GM23338 (cell line): ENCODE data around the gene NCKAP5. TPM values are rescaled to one million over a fixed set of nuclear protein-coding genes. Genes with fewer than 3 reads are reported as not detected.

Experiments
- ATAC-seq: fragments of 200-7000 bp; cut with Tn5 transposase; 3 replicates; pipeline ENCODE4 v1.9.1; 2020
- DNase-seq: peaks from one replicate; pipeline ENCODE4 v3.0.0-alpha.2; 2015; ENCODE audit warnings: low spot score
- H2AFZ ChIP-seq: fragments of 200-600 bp; sonication (generic); 2 replicates; pipeline ENCODE4 v1.8.0; 2016; ENCODE audit warnings: antibody characterized with exemption, mild to moderate bottlenecking, moderate library complexity
- H3F3A ChIP-seq: fragments of 200-600 bp; sonication (generic); replicated peaks from 2 replicates; pipeline ENCODE4 v1.8.0; 2017; ENCODE audit warnings: antibody characterized with exemption, mixed run types, low read depth
- H3K27ac ChIP-seq: fragments of 200-600 bp; sonication (generic); 2 replicates; pipeline ENCODE4 v1.6.1; 2016; ENCODE audit warnings: low read depth
- H3K27me3 ChIP-seq: fragments of 200-600 bp; sonication (generic); 2 replicates; pipeline ENCODE4 v1.8.0; 2016; ENCODE audit warnings: mild to moderate bottlenecking, mixed run types, moderate library complexity; ENCODE audit not compliant: insufficient read depth
- H3K36me3 ChIP-seq: fragments of 200-600 bp; sonication (generic); 2 replicates; pipeline ENCODE4 v1.8.0; 2016; ENCODE audit warnings: mild to moderate bottlenecking; ENCODE audit not compliant: insufficient read depth
- H3K4me1 ChIP-seq: fragments of 200-600 bp; sonication (generic); 2 replicates; pipeline ENCODE4 v1.8.0; 2016; ENCODE audit warnings: mild to moderate bottlenecking, moderate library complexity; ENCODE audit not compliant: insufficient read depth
- H3K4me2 ChIP-seq: fragments of 200-600 bp; sonication (generic); 2 replicates; pipeline ENCODE4 v1.7.1; 2017; ENCODE audit warnings: mixed run types
- H3K4me3 ChIP-seq: fragments of 200-600 bp; sonication (generic); 2 replicates; pipeline ENCODE4 v1.6.1; 2016; ENCODE audit warnings: mixed run types
- H3K79me2 ChIP-seq: fragments of 200-600 bp; sonication (generic); replicated peaks from 2 replicates; pipeline ENCODE4 v1.8.0; 2017; ENCODE audit warnings: mild to moderate bottlenecking; ENCODE audit not compliant: insufficient read depth
- H3K9me2 ChIP-seq: fragments of 200-600 bp; sonication (generic); 2 replicates; pipeline ENCODE4 v1.8.0; 2017; ENCODE audit not compliant: insufficient read depth
- H4K20me1 ChIP-seq: fragments of 200-600 bp; sonication (generic); replicated peaks from 2 replicates; pipeline ENCODE4 v1.8.0; 2017; ENCODE audit warnings: mild to moderate bottlenecking; ENCODE audit not compliant: insufficient read depth
- H3K27ac Mint-ChIP-seq: 2 replicates; pipeline ENCODE4 v1.8.0; 2020; ENCODE audit warnings: inconsistent platforms, mild to moderate bottlenecking, moderate library complexity, mixed read lengths
- H3K27me3 Mint-ChIP-seq: 3 replicates; pipeline ENCODE4 v1.8.0; 2022; ENCODE audit warnings: low read depth, mild to moderate bottlenecking, moderate library complexity, mixed read lengths, inconsistent platforms; ENCODE audit not compliant: insufficient read depth, poor library complexity
- H3K36me3 Mint-ChIP-seq: 3 replicates; pipeline ENCODE4 v1.8.0; 2021; ENCODE audit warnings: low read depth, mild to moderate bottlenecking, inconsistent platforms, moderate library complexity, mixed read lengths
- H3K4me1 Mint-ChIP-seq: 3 replicates; pipeline ENCODE4 v1.8.0; 2020; ENCODE audit warnings: mild to moderate bottlenecking, inconsistent platforms, mixed read lengths
- H3K4me3 Mint-ChIP-seq: 3 replicates; pipeline ENCODE4 v1.8.0; 2021; ENCODE audit warnings: moderate library complexity, mild to moderate bottlenecking, inconsistent platforms, mixed read lengths
- H3K9me3 Mint-ChIP-seq: 3 replicates; pipeline ENCODE4 v1.8.0; 2020; ENCODE audit warnings: moderate library complexity, mild to moderate bottlenecking, inconsistent platforms, mixed read lengths
- CREB1 ChIP-seq: fragments of 250-450 bp; sonication (Bioruptor Pico); IDR thresholded peaks from 2 replicates; pipeline ENCODE4 v1.5.0; 2020; ENCODE audit warnings: low read depth, mild to moderate bottlenecking, moderate library complexity
- NANOG ChIP-seq: IDR thresholded peaks from 2 replicates; pipeline ENCODE4 v1.6.1; 2016; ENCODE audit warnings: antibody characterized with exemption, borderline replicate concordance
- STAT1 ChIP-seq: IDR thresholded peaks from one replicate; pipeline ENCODE4 v1.6.1; 2016; ENCODE audit warnings: antibody characterized with exemption; ENCODE audit not compliant: unreplicated experiment
- ZNF114 ChIP-seq: fragments of 250-450 bp; sonication (Bioruptor Pico); IDR thresholded peaks from 2 replicates; pipeline ENCODE4 v1.5.0; 2020; ENCODE audit warnings: mild to moderate bottlenecking, moderate library complexity
- ZNF331 ChIP-seq: fragments of 250-450 bp; sonication (Bioruptor Pico); IDR thresholded peaks from 2 replicates; pipeline ENCODE4 v1.5.0; 2020; ENCODE audit warnings: low read depth, mild to moderate bottlenecking, moderate library complexity
- polyA plus RNA-seq: library from polyadenylated mRNA; unstranded; fragments of >200 nt; fragmentation: Nextera tagmentation; extraction: Ambion mirVana; gene quantifications from 2 replicates; pipeline ENCODE4 v1.2.1, GENCODE V29; 2016
- total RNA-seq: library from RNA; depleted of rRNA; stranded (reverse); fragments of >200 nt; shearing (Covaris generic); gene quantifications from 2 replicates; pipeline ENCODE4 v1.2.3, GENCODE V29; 2014
- TF ChIP-seq, protein P1 (sequence below): fragments of 250-450 bp; sonication (Bioruptor Pico); IDR thresholded peaks from 2 replicates; pipeline ENCODE4 v1.5.0; 2020; ENCODE audit warnings: mild to moderate bottlenecking, moderate library complexity
- TF ChIP-seq, protein P2 (sequence below): IDR thresholded peaks from 2 replicates; pipeline ENCODE4 v1.6.1; 2016; ENCODE audit warnings: antibody characterized with exemption

NCKAP5 gene
- total and polyA plus RNA-seq, 2 experiments from 2014 or later = 0.34 to 0.73 TPM

DNA sequence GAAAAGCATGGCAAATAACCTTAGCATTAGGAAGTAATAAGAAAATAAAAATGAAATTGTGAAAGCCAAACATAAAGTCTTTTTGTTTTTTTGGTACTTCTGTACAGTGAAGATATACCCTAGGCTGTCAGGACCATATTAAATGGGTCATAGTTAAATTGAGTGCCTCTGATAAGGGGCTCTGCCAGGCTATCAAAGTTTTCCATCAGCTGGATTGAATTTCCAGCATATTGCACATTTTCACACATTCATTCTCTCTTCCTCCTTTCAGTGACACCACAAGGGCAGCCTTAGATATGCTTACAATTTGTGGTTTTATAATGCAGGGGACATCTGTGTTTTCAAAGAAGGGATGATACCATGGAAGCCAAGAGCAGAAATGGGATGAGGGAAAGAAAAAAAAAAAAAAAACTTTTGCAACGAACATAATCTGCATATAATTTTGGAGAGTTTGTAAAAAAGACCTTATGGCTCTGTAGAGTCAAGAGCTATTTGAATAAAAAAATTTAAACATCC, 789.0 kb downstream of the NCKAP5 start (continued):
- TF ChIP-seq, protein P1, sequence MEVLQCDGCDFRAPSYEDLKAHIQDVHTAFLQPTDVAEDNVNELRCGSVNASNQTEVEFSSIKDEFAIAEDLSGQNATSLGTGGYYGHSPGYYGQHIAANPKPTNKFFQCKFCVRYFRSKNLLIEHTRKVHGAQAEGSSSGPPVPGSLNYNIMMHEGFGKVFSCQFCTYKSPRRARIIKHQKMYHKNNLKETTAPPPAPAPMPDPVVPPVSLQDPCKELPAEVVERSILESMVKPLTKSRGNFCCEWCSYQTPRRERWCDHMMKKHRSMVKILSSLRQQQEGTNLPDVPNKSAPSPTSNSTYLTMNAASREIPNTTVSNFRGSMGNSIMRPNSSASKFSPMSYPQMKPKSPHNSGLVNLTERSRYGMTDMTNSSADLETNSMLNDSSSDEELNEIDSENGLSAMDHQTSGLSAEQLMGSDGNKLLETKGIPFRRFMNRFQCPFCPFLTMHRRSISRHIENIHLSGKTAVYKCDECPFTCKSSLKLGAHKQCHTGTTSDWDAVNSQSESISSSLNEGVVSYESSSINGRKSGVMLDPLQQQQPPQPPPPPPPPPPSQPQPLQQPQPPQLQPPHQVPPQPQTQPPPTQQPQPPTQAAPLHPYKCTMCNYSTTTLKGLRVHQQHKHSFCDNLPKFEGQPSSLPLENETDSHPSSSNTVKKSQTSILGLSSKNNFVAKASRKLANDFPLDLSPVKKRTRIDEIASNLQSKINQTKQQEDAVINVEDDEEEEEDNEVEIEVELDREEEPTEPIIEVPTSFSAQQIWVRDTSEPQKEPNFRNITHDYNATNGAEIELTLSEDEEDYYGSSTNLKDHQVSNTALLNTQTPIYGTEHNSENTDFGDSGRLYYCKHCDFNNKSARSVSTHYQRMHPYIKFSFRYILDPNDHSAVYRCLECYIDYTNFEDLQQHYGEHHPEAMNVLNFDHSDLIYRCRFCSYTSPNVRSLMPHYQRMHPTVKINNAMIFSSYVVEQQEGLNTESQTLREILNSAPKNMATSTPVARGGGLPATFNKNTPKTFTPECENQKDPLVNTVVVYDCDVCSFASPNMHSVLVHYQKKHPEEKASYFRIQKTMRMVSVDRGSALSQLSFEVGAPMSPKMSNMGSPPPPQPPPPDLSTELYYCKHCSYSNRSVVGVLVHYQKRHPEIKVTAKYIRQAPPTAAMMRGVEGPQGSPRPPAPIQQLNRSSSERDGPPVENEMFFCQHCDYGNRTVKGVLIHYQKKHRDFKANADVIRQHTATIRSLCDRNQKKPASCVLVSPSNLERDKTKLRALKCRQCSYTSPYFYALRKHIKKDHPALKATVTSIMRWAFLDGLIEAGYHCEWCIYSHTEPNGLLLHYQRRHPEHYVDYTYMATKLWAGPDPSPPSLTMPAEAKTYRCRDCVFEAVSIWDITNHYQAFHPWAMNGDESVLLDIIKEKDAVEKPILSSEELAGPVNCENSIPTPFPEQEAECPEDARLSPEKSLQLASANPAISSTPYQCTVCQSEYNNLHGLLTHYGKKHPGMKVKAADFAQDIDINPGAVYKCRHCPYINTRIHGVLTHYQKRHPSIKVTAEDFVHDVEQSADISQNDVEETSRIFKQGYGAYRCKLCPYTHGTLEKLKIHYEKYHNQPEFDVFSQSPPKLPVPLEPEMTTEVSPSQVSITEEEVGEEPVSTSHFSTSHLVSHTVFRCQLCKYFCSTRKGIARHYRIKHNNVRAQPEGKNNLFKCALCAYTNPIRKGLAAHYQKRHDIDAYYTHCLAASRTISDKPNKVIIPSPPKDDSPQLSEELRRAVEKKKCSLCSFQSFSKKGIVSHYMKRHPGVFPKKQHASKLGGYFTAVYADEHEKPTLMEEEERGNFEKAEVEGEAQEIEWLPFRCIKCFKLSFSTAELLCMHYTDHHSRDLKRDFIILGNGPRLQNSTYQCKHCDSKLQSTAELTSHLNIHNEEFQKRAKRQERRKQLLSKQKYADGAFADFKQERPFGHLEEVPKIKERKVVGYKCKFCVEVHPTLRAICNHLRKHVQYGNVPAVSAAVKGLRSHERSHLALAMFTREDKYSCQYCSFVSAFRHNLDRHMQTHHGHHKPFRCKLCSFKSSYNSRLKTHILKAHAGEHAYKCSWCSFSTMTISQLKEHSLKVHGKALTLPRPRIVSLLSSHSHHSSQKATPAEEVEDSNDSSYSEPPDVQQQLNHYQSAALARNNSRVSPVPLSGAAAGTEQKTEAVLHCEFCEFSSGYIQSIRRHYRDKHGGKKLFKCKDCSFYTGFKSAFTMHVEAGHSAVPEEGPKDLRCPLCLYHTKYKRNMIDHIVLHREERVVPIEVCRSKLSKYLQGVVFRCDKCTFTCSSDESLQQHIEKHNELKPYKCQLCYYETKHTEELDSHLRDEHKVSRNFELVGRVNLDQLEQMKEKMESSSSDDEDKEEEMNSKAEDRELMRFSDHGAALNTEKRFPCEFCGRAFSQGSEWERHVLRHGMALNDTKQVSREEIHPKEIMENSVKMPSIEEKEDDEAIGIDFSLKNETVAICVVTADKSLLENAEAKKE (CRISPR knock-in tag) = no peak
- TF ChIP-seq, protein P2, sequence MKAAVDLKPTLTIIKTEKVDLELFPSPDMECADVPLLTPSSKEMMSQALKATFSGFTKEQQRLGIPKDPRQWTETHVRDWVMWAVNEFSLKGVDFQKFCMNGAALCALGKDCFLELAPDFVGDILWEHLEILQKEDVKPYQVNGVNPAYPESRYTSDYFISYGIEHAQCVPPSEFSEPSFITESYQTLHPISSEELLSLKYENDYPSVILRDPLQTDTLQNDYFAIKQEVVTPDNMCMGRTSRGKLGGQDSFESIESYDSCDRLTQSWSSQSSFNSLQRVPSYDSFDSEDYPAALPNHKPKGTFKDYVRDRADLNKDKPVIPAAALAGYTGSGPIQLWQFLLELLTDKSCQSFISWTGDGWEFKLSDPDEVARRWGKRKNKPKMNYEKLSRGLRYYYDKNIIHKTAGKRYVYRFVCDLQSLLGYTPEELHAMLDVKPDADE = no peak
- TF ChIP-seq ZNF114 (CRISPR knock-in tag) (no peak), NANOG (no peak), CREB1 (CRISPR knock-in tag) (no peak)

- Mint-ChIP-seq H3K4me1 (peaks cover 10% of the 10 kb centered on the region; the same call in 2 of the 3 replicates), H3K27me3 (no peaks in the 10 kb centered on the region), H3K27ac (no peak overlapping the region), H3K9me3 (no peaks in the 10 kb centered on the region), H3K36me3 (no peaks in the 10 kb centered on the region), H3K4me3 (no peak overlapping the region)
- Histone ChIP-seq H2AFZ (no peak overlapping the region), H3K4me1 (peaks cover 7% of the 10 kb centered on the region; the same call in 1 of the 2 replicates), H4K20me1 (no peaks in the 10 kb centered on the region), H3F3A (no peaks in the 10 kb centered on the region), H3K9me2 (no peaks in the 10 kb centered on the region), H3K4me2 (no peak overlapping the region), H3K79me2 (no peaks in the 10 kb centered on the region), H3K27me3 (no peaks in the 10 kb centered on the region), H3K4me3 (no peak overlapping the region), H3K27ac (no peak overlapping the region), H3K36me3 (no peaks in the 10 kb centered on the region)
- DNase-seq = peak; percentile 20
- peak; percentile 31; the same call in 2 of the 3 replicates for ATAC-seq
- TF ChIP-seq ZNF114 (CRISPR knock-in tag) = no peak
- no peak for TF ChIP-seq ZNF331 (CRISPR knock-in tag)
- TF ChIP-seq, protein P1 (CRISPR knock-in tag) = no peak
- TF ChIP-seq STAT1 = no peak
- no peak for TF ChIP-seq CREB1 (CRISPR knock-in tag)
Measured at GRCh38 chr2:132776287-132776686, 792.0 kb downstream of the NCKAP5 start.
